Endothelial cell (in vitro differentiated cells): Measurements from ENCODE around the gene ZNF674. TPM values are rescaled to one million over a fixed set of nuclear protein-coding genes. Genes with fewer than 3 reads are reported as not detected.
A peak's percentile ranks its signal among the peaks of the same experiment; 100 is the strongest.
"Not testable (repeated sequence)": the region's sequence is repeated elsewhere in the genome, so short reads cannot be mapped to it uniquely, and the experiment has no call there.

Experiments
- DNase-seq: peaks from one replicate; pipeline ENCODE4 v3.0.0; 2021; ENCODE audit warnings: low spot score
- H3K27ac Mint-ChIP-seq: one replicate; pipeline ENCODE4 v1.8.0; 2021; ENCODE audit warnings: mixed read lengths, inconsistent platforms; ENCODE audit not compliant: unreplicated experiment
- H3K27me3 Mint-ChIP-seq: one replicate; pipeline ENCODE4 v1.8.0; 2021; ENCODE audit warnings: mild to moderate bottlenecking, moderate library complexity, mixed read lengths, inconsistent platforms; ENCODE audit not compliant: unreplicated experiment
- H3K36me3 Mint-ChIP-seq: one replicate; pipeline ENCODE4 v1.8.0; 2021; ENCODE audit warnings: mild to moderate bottlenecking, low read depth, mixed read lengths, inconsistent platforms; ENCODE audit not compliant: unreplicated experiment
- H3K4me1 Mint-ChIP-seq: one replicate; pipeline ENCODE4 v1.8.0; 2021; ENCODE audit warnings: mild to moderate bottlenecking, mixed read lengths, inconsistent platforms; ENCODE audit not compliant: unreplicated experiment
- H3K4me3 Mint-ChIP-seq: one replicate; pipeline ENCODE4 v1.8.0; 2021; ENCODE audit warnings: mild to moderate bottlenecking, mixed read lengths, inconsistent platforms; ENCODE audit not compliant: unreplicated experiment
- H3K9me3 Mint-ChIP-seq: one replicate; pipeline ENCODE4 v1.8.0; 2021; ENCODE audit warnings: mixed read lengths, inconsistent platforms; ENCODE audit not compliant: unreplicated experiment
- CTCF ChIP-seq: fragments of 200-600 bp; sonication (generic); IDR thresholded peaks from one replicate; pipeline ENCODE4 v1.5.0; 2021; ENCODE audit warnings: antibody characterized with exemption; ENCODE audit not compliant: unreplicated experiment
- total RNA-seq: library from RNA; stranded (reverse); fragmentation: NEBNext Ultra II Directional; extraction: Animal tissue kit (Norgen Biotek cat#: 25700); gene quantifications from one replicate; pipeline ENCODE4 v1.2.1, GENCODE V29; 2021; ENCODE audit not compliant: unreplicated experiment

ZNF674 gene
- total RNA-seq, 1 donor from 2014 or later, result 7.3 TPM

GRCh38 chrX:46477435-46477834 is 67.8 kb downstream of the ZNF674 start:
- no peak overlapping the region for H3K4me3 Mint-ChIP-seq
- TF ChIP-seq CTCF, result no peak
- H3K4me1 Mint-ChIP-seq, result no peaks in the 10 kb centered on the region
- H3K9me3 Mint-ChIP-seq, result no peaks in the 10 kb centered on the region
- no peak for DNase-seq
- H3K27me3 Mint-ChIP-seq, result no peaks in the 10 kb centered on the region
- H3K36me3 Mint-ChIP-seq, result peaks cover 8% of the 10 kb centered on the region
- H3K27ac Mint-ChIP-seq, result no peak overlapping the region

GRCh38 chrX:46465203-46465602 is 80.0 kb downstream of the ZNF674 start:
- Mint-ChIP-seq H3K4me1 (peaks cover 6% of the 10 kb centered on the region), H3K27ac (no peak overlapping the region), H3K27me3 (peaks cover 4% of the 10 kb centered on the region), H3K4me3 (no peak overlapping the region), H3K9me3 (no peaks in the 10 kb centered on the region), H3K36me3 (peaks cover 26% of the 10 kb centered on the region)
- no peak for DNase-seq
- no peak for TF ChIP-seq CTCF

- H3K36me3 Mint-ChIP-seq, result peaks cover 26% of the 10 kb centered on the region
- peaks cover 6% of the 10 kb centered on the region for H3K4me1 Mint-ChIP-seq
- no peaks in the 10 kb centered on the region for H3K9me3 Mint-ChIP-seq
- TF ChIP-seq CTCF, result no peak
- H3K4me3 Mint-ChIP-seq, result peak overlapping the region; percentile 49
- peak overlapping the region; percentile 62 for H3K27ac Mint-ChIP-seq
- peaks cover 4% of the 10 kb centered on the region for H3K27me3 Mint-ChIP-seq
- no peak for DNase-seq
Observed at GRCh38 chrX:46463682-46464081, 81.5 kb downstream of the ZNF674 start.

GRCh38 chrX:46461660-46462191 is 83.5 kb downstream of the ZNF674 start:
- Mint-ChIP-seq H3K27me3 (peaks cover 2% of the 10 kb centered on the region), H3K4me3 (peak overlapping the region; percentile 23), H3K4me1 (peaks cover 13% of the 10 kb centered on the region), H3K27ac (peak overlapping the region; percentile 98), H3K9me3 (no peaks in the 10 kb centered on the region), H3K36me3 (peaks cover 22% of the 10 kb centered on the region)
- no peak for DNase-seq
- TF ChIP-seq CTCF, result no peak

- H3K4me1 Mint-ChIP-seq, result peaks cover 18% of the 10 kb centered on the region
- not testable (repeated sequence) for H3K9me3 Mint-ChIP-seq, H3K4me3 Mint-ChIP-seq, H3K27me3 Mint-ChIP-seq, DNase-seq
- H3K36me3 Mint-ChIP-seq, result peaks cover 17% of the 10 kb centered on the region
- peak overlapping the region; percentile 98 for H3K27ac Mint-ChIP-seq
Observed at GRCh38 chrX:46460801-46461659, 84.2 kb downstream of the ZNF674 start.
